ENCODE results near the gene TNFRSF9. TPM values are rescaled to one million over a fixed set of nuclear protein-coding genes. Genes with fewer than 3 reads are reported as not detected.

Gene TNFRSF9
- total RNA-seq (0.22 TPM in 1 of 2 replicates, not detected in the other), polyA plus RNA-seq (0.15 and 0.27 TPM in 2 replicates), polyA minus RNA-seq (0.04 and 0.27 TPM in 2 replicates), Bru-seq, nascent RNA (percentile 11 among the genes with signal in this experiment), BruChase-seq, experiment 1, labeled RNA remaining after a 6-hour chase (percentile 14 among the genes with signal in this experiment), BruChase-seq, experiment 2, labeled RNA remaining after a 2-hour chase (percentile 15 among the genes with signal in this experiment)
- polyA plus RNA-seq (2011; cell fraction: cytosol; rRNA removed) = 0.10 and 0.18 TPM in 2 replicates
- 0.08 TPM in 1 of 2 replicates, not detected in the other for polyA plus RNA-seq (2011; cell fraction: nucleus; rRNA removed)
- polyA plus RNA-seq (2012) = 0.13 and 0.30 TPM in 2 replicates
- polyA minus RNA-seq (2011; cell fraction: cytosol; rRNA and poly(A)+ RNA removed) = 2.2 TPM
- polyA minus RNA-seq (2011; cell fraction: nucleus; rRNA and poly(A)+ RNA removed) = 0.19 TPM in 1 of 2 replicates, not detected in the other
- long read RNA-seq = 0 reads

DNA sequence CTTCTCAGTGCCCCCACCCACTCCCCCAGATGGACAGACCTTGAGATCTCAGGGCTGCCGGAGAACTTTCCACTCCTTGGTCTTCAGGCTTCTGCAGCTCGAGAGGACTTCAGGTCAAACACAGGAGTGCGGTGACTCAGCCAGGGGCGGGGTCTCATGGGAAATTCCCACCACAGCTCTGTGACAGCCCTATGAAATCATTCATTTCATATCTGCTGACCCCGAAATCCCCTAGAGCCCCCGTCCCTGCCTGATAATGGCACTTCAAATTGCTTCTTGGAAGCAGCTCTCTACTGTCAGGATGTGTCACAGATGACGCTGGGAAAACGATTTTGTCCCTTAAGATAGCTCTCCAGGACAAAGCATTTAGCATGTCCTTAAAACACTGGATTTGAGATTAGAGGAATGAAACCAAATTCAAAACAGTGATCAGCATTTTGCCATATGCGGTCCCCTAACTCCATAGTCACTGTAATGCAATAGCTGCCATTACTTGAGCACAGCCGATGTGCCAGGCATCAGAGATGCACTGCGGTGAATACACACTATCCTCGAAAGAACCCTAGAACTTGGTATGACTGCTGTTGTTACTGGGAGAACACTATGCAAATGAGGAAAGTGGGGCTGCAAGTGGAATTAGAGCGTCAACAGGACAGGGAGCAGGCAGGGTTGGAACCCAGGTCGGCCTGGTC, at the start of gene TNFRSF9:
TNFRSF9 (minus strand) TSS at position 95 of the 692 bp plus-strand sequence. CDS start 845 bp downstream, outside the sequence.
- H3K9me1 ChIP-seq (replicated peaks; ENCODE audit: control insufficient read depth, extremely low read depth, insufficient read depth, low read length) = no peaks in the 10 kb centered on the region
- no peaks in the 10 kb centered on the region for H4K20me1 ChIP-seq (replicated peaks; ENCODE audit: control insufficient read depth, extremely low read depth, insufficient read depth, low read length)
- no TSS peak for BruUV-seq (replicated peaks)
- dilution Hi-C loops (cut with MboI; ENCODE audit: extremely low pct_ligation_motif_present, low sequenced_read_pairs) (no loop called here), intact Hi-C loops (cut with micrococcal nuclease) (loop anchor here (5.0 kb wide), 1 partner anchor 134 kb away; no protein-coding TSS in a partner anchor)
- DNase-seq (ENCODE audit: low read depth, low spot score) (peak; percentile 58), FAIRE-seq (no peak)
- no peaks in the 10 kb centered on the region for H3K79me2 ChIP-seq (ENCODE audit: control insufficient read depth, insufficient read depth, low read length)
- H3K27me3 ChIP-seq (ENCODE audit: control insufficient read depth in 2 of 2, insufficient read depth in 2 of 2, low read length in 2 of 2) = peaks cover 30 to 50% of the 10 kb centered on the region in 2 experiments
- TF ChIP-seq POLR2A (IDR thresholded peaks at IDR 0.05; ENCODE audit: low read depth, low read length) = no peak
- no peak for TF ChIP-seq EZH2 (IDR thresholded peaks at IDR 0.05; ENCODE audit: borderline replicate concordance, low read depth, low read length, severe bottlenecking)
- TF ChIP-seq GATA2 (IDR thresholded peaks at IDR 0.05; ENCODE audit: insufficient read depth, insufficient read length, low read depth, low read length) = no peak
- no peaks in the 10 kb centered on the region for H3K36me3 ChIP-seq (ENCODE audit: control insufficient read depth in 2 of 2, extremely low read depth in 1 of 2, insufficient read depth in 2 of 2, low read length in 2 of 2)
- H3K27ac ChIP-seq (ENCODE audit: insufficient read depth, low read depth, low read length) = no peak within 1 kb of the TSS
- POLR2A ChIA-PET = no interaction called here
- no peak within 1 kb of the TSS for H3K9ac ChIP-seq (replicated peaks; ENCODE audit: extremely low read depth, insufficient read depth, low read length)
- no peak within 1 kb of the TSS for H3K4me2 ChIP-seq (ENCODE audit: insufficient read depth, low read length)
- no peak within 1 kb of the TSS for H3K4me3 ChIP-seq (replicated peaks in 1 of 3; ENCODE audit: insufficient read depth in 1 of 3, low read depth in 1 of 3, low read length in 3 of 3)
- peaks cover 5% of the 10 kb centered on the region for H3K4me1 ChIP-seq (ENCODE audit: control insufficient read depth, extremely low read depth, insufficient read depth, low read length)
- H3K9me3 ChIP-seq (replicated peaks; ENCODE audit: control insufficient read depth, insufficient read depth, low read length) = no peaks in the 10 kb centered on the region
- no peak within 1 kb of the TSS for H2AFZ ChIP-seq (ENCODE audit: low read depth, low read length)
- CTCF ChIA-PET = interaction anchor here (1.1 to 3.5 kb wide), 3 partner anchors 20 to 273 kb away, joined by 3 to 23 read pairs (median 4); no protein-coding TSS in a partner anchor

DNA sequence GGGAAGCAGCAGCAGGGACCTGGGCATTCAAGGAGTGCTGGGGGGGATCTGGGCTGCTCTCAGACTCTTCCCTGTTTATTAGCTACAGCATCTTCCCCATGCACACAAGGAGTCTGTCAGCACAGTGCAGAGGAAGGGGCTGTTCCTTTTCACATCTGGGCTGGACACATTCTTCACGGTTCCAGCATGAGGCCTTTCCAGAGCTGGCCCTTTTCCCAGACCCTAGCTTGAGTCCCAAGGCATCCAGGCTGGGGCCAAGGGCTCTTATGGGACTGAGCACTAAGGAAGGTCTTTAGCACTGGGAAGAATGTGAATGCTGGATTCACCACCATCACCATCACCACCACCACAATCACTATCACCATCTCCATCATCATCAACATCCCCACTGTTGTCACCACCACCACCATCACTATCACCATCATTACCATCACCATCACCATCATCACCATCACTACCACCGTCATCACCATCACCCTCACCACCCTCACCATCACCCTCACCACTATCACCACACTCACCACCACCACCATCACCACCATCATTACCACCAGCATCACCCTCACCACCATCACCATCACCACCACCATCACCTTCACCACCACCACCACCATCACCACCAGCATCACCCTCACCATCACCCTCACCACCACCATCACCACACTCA, 49.3 kb upstream of the TNFRSF9 start:
- Histone ChIP-seq H3K4me1 (ENCODE audit: control insufficient read depth, extremely low read depth, insufficient read depth, low read length) (no peaks in the 10 kb centered on the region), H3K9me3 (replicated peaks; ENCODE audit: control insufficient read depth, insufficient read depth, low read length) (no peaks in the 10 kb centered on the region), H2AFZ (ENCODE audit: low read depth, low read length) (no peak overlapping the region), H3K27ac (ENCODE audit: insufficient read depth, low read depth, low read length) (no peak overlapping the region), H3K9ac (replicated peaks; ENCODE audit: extremely low read depth, insufficient read depth, low read length) (no peak overlapping the region), H3K4me3 (replicated peaks in 1 of 3; ENCODE audit: insufficient read depth in 1 of 3, low read depth in 1 of 3, low read length in 3 of 3) (no peak overlapping the region), H3K27me3 (ENCODE audit: control insufficient read depth in 2 of 2, insufficient read depth in 2 of 2, low read length in 2 of 2) (no peaks in the 10 kb centered on the region), H3K4me2 (ENCODE audit: insufficient read depth, low read length) (no peak overlapping the region), H3K9me1 (replicated peaks; ENCODE audit: control insufficient read depth, extremely low read depth, insufficient read depth, low read length) (no peaks in the 10 kb centered on the region), H4K20me1 (replicated peaks; ENCODE audit: control insufficient read depth, extremely low read depth, insufficient read depth, low read length) (no peaks in the 10 kb centered on the region), H3K79me2 (ENCODE audit: control insufficient read depth, insufficient read depth, low read length) (no peaks in the 10 kb centered on the region), H3K36me3 (ENCODE audit: control insufficient read depth in 2 of 2, extremely low read depth in 1 of 2, insufficient read depth in 2 of 2, low read length in 2 of 2) (peaks cover 1 to 12% of the 10 kb centered on the region in 2 experiments)
- DNase-seq (ENCODE audit: low read depth, low spot score) (no peak), FAIRE-seq (no peak)
- ChIA-PET POLR2A (no interaction called here), CTCF (interaction anchor here (0.9 kb wide), 1 partner anchor 25 kb away, joined by 5 read pairs; no protein-coding TSS in a partner anchor)
- dilution Hi-C loops (cut with MboI; ENCODE audit: extremely low pct_ligation_motif_present, low sequenced_read_pairs) = no loop called here
- no peak for TF ChIP-seq FOS (IDR thresholded peaks at IDR 0.05; ENCODE audit: borderline replicate concordance, insufficient read depth, low read length)
- no peak for TF ChIP-seq GATA2 (IDR thresholded peaks at IDR 0.05; ENCODE audit: insufficient read depth, insufficient read length, low read depth, low read length)
- no peak for TF ChIP-seq POLR2A (IDR thresholded peaks at IDR 0.05; ENCODE audit: low read depth, low read length)
- TF ChIP-seq, protein P1, sequence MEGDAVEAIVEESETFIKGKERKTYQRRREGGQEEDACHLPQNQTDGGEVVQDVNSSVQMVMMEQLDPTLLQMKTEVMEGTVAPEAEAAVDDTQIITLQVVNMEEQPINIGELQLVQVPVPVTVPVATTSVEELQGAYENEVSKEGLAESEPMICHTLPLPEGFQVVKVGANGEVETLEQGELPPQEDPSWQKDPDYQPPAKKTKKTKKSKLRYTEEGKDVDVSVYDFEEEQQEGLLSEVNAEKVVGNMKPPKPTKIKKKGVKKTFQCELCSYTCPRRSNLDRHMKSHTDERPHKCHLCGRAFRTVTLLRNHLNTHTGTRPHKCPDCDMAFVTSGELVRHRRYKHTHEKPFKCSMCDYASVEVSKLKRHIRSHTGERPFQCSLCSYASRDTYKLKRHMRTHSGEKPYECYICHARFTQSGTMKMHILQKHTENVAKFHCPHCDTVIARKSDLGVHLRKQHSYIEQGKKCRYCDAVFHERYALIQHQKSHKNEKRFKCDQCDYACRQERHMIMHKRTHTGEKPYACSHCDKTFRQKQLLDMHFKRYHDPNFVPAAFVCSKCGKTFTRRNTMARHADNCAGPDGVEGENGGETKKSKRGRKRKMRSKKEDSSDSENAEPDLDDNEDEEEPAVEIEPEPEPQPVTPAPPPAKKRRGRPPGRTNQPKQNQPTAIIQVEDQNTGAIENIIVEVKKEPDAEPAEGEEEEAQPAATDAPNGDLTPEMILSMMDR (IDR thresholded peaks at IDR 0.05; ENCODE audit: extremely low read depth in 1 of 2, insufficient read depth in 1 of 2, low read depth in 1 of 2, low read length in 2 of 2) = no peak
- intact Hi-C loops (cut with micrococcal nuclease) = no loop called here
- BruUV-seq (replicated peaks) = no TSS peak
